Measurements from ENCODE around the gene CMTR2.
"Not testable (repeated sequence)": the region's sequence is repeated elsewhere in the genome, so short reads cannot be mapped to it uniquely, and the experiment has no call there.

Gene CMTR2

GRCh38 chr16:71297341-71297634 lies 8.1 kb upstream of the CMTR2 start:
- H3K27me3 ChIP-seq (ENCODE audit: insufficient read depth, low read length), result no peaks in the 10 kb centered on the region
- H3K4me3 ChIP-seq (ENCODE audit: low read length), result no peak overlapping the region
- no peaks in the 10 kb centered on the region for H3K9me3 ChIP-seq (ENCODE audit: insufficient read depth, low read depth, low read length)
- no peak overlapping the region for H3K9ac ChIP-seq (ENCODE audit: low read depth, low read length)
- H3K36me3 ChIP-seq (ENCODE audit: insufficient read depth, low read length), result no peaks in the 10 kb centered on the region
- WGBS, result 89% methylated on average over 2 of the region's 2 CpGs
- no peaks in the 10 kb centered on the region for H3K4me1 ChIP-seq (ENCODE audit: insufficient read depth, low read length)
- no peak overlapping the region for H3K27ac ChIP-seq (ENCODE audit: low read depth, low read length)

- no peaks in the 10 kb centered on the region for H3K9me3 ChIP-seq (ENCODE audit: insufficient read depth, low read depth, low read length)
- no peaks in the 10 kb centered on the region for H3K27me3 ChIP-seq (ENCODE audit: insufficient read depth, low read length)
- no peak overlapping the region for H3K4me3 ChIP-seq (ENCODE audit: low read length)
- no peak overlapping the region for H3K9ac ChIP-seq (ENCODE audit: low read depth, low read length)
- WGBS, result 87% methylated on average over 3 of the region's 3 CpGs
- H3K36me3 ChIP-seq (ENCODE audit: insufficient read depth, low read length), result no peaks in the 10 kb centered on the region
- H3K27ac ChIP-seq (ENCODE audit: low read depth, low read length), result no peak overlapping the region
- H3K4me1 ChIP-seq (ENCODE audit: insufficient read depth, low read length), result no peaks in the 10 kb centered on the region
Observed at GRCh38 chr16:71296584-71297340, 7.6 kb upstream of the CMTR2 start.

GRCh38 chr16:71295950-71296349 lies 6.7 kb upstream of the CMTR2 start:
- Histone ChIP-seq H3K9me3 (ENCODE audit: insufficient read depth, low read depth, low read length) (no peaks in the 10 kb centered on the region), H3K27me3 (ENCODE audit: insufficient read depth, low read length) (no peaks in the 10 kb centered on the region), H3K27ac (ENCODE audit: low read depth, low read length) (no peak overlapping the region), H3K4me3 (ENCODE audit: low read length) (no peak overlapping the region), H3K4me1 (ENCODE audit: insufficient read depth, low read length) (no peaks in the 10 kb centered on the region), H3K36me3 (ENCODE audit: insufficient read depth, low read length) (no peaks in the 10 kb centered on the region), H3K9ac (ENCODE audit: low read depth, low read length) (no peak overlapping the region)
- WGBS, result 100% methylated on average over 1 of the region's 1 CpG

- WGBS, result 88% methylated on average over 1 of the region's 1 CpG
- H3K36me3 ChIP-seq (ENCODE audit: insufficient read depth, low read length), result no peaks in the 10 kb centered on the region
- H3K4me3 ChIP-seq (ENCODE audit: low read length), result no peak overlapping the region
- H3K9ac ChIP-seq (ENCODE audit: low read depth, low read length), result no peak overlapping the region
- no peaks in the 10 kb centered on the region for H3K9me3 ChIP-seq (ENCODE audit: insufficient read depth, low read depth, low read length)
- H3K27ac ChIP-seq (ENCODE audit: low read depth, low read length), result no peak overlapping the region
- H3K4me1 ChIP-seq (ENCODE audit: insufficient read depth, low read length), result peaks cover 4% of the 10 kb centered on the region; the same call in 1 of the 2 replicates
- no peaks in the 10 kb centered on the region for H3K27me3 ChIP-seq (ENCODE audit: insufficient read depth, low read length)
Observed at GRCh38 chr16:71293919-71294318, 4.7 kb upstream of the CMTR2 start.

- H3K4me3 ChIP-seq (ENCODE audit: low read length); H3K36me3 ChIP-seq (ENCODE audit: insufficient read depth, low read length); H3K27ac ChIP-seq (ENCODE audit: low read depth, low read length); H3K9ac ChIP-seq (ENCODE audit: low read depth, low read length); H3K9me3 ChIP-seq (ENCODE audit: insufficient read depth, low read depth, low read length); H3K27me3 ChIP-seq (ENCODE audit: insufficient read depth, low read length): not testable (repeated sequence)
- peaks cover 12% of the 10 kb centered on the region; the same call in 1 of the 2 replicates for H3K4me1 ChIP-seq (ENCODE audit: insufficient read depth, low read length)
- WGBS, result 89% methylated on average over 3 of the region's 3 CpGs
Observed at GRCh38 chr16:71292095-71292494, 2.9 kb upstream of the CMTR2 start.

- 87% methylated on average over 1 of the region's 2 CpGs for WGBS
- no peaks in the 10 kb centered on the region for H3K9me3 ChIP-seq (ENCODE audit: insufficient read depth, low read depth, low read length)
- H3K4me3 ChIP-seq (ENCODE audit: low read length), result peak overlapping the region; percentile 79
- no peak overlapping the region for H3K9ac ChIP-seq (ENCODE audit: low read depth, low read length)
- peaks cover 18% of the 10 kb centered on the region for H3K36me3 ChIP-seq (ENCODE audit: insufficient read depth, low read length)
- H3K4me1 ChIP-seq (ENCODE audit: insufficient read depth, low read length), result peaks cover 12% of the 10 kb centered on the region; the same call in 1 of the 2 replicates
- H3K27me3 ChIP-seq (ENCODE audit: insufficient read depth, low read length), result no peaks in the 10 kb centered on the region
- H3K27ac ChIP-seq (ENCODE audit: low read depth, low read length), result no peak overlapping the region
Observed at GRCh38 chr16:71289732-71290062, 495 bp upstream of the CMTR2 start.

GRCh38 chr16:71288570-71288889 lies 672 bp downstream of the CMTR2 start:
- peaks cover 12% of the 10 kb centered on the region; the same call in 1 of the 2 replicates for H3K4me1 ChIP-seq (ENCODE audit: insufficient read depth, low read length)
- H3K27ac ChIP-seq (ENCODE audit: low read depth, low read length), result peak overlapping the region; percentile 91
- H3K27me3 ChIP-seq (ENCODE audit: insufficient read depth, low read length), result no peaks in the 10 kb centered on the region
- peak overlapping the region; percentile 79 for H3K4me3 ChIP-seq (ENCODE audit: low read length)
- H3K36me3 ChIP-seq (ENCODE audit: insufficient read depth, low read length), result peaks cover 30% of the 10 kb centered on the region
- 21% methylated on average over 3 of the region's 3 CpGs for WGBS
- H3K9ac ChIP-seq (ENCODE audit: low read depth, low read length), result peak overlapping the region; percentile 85
- H3K9me3 ChIP-seq (ENCODE audit: insufficient read depth, low read depth, low read length), result no peaks in the 10 kb centered on the region

GRCh38 chr16:71287911-71288310 lies 1.3 kb downstream of the CMTR2 start:
- no peaks in the 10 kb centered on the region for H3K27me3 ChIP-seq (ENCODE audit: insufficient read depth, low read length)
- peaks cover 12% of the 10 kb centered on the region; the same call in 1 of the 2 replicates for H3K4me1 ChIP-seq (ENCODE audit: insufficient read depth, low read length)
- H3K9me3 ChIP-seq (ENCODE audit: insufficient read depth, low read depth, low read length), result no peaks in the 10 kb centered on the region
- H3K27ac ChIP-seq (ENCODE audit: low read depth, low read length), result no peak overlapping the region
- H3K4me3 ChIP-seq (ENCODE audit: low read length), result peak overlapping the region; percentile 79
- 90% methylated on average over 3 of the region's 3 CpGs for WGBS
- H3K9ac ChIP-seq (ENCODE audit: low read depth, low read length), result peak overlapping the region; percentile 85; the same call in 1 of the 2 replicates
- H3K36me3 ChIP-seq (ENCODE audit: insufficient read depth, low read length), result peaks cover 36% of the 10 kb centered on the region

- H3K9me3 ChIP-seq (ENCODE audit: insufficient read depth, low read depth, low read length), result no peaks in the 10 kb centered on the region
- H3K27ac ChIP-seq (ENCODE audit: low read depth, low read length), result no peak overlapping the region
- no peak overlapping the region for H3K9ac ChIP-seq (ENCODE audit: low read depth, low read length)
- H3K27me3 ChIP-seq (ENCODE audit: insufficient read depth, low read length), result no peaks in the 10 kb centered on the region
- H3K36me3 ChIP-seq (ENCODE audit: insufficient read depth, low read length), result peaks cover 39% of the 10 kb centered on the region
- peaks cover 12% of the 10 kb centered on the region; the same call in 1 of the 2 replicates for H3K4me1 ChIP-seq (ENCODE audit: insufficient read depth, low read length)
- WGBS, result 100% methylated on average over 2 of the region's 2 CpGs
- H3K4me3 ChIP-seq (ENCODE audit: low read length), result no peak overlapping the region
Observed at GRCh38 chr16:71287454-71287853, 1.7 kb downstream of the CMTR2 start.

- Histone ChIP-seq H3K36me3 (ENCODE audit: insufficient read depth, low read length) (peaks cover 39% of the 10 kb centered on the region), H3K27ac (ENCODE audit: low read depth, low read length) (no peak overlapping the region), H3K9me3 (ENCODE audit: insufficient read depth, low read depth, low read length) (no peaks in the 10 kb centered on the region), H3K9ac (ENCODE audit: low read depth, low read length) (no peak overlapping the region), H3K27me3 (ENCODE audit: insufficient read depth, low read length) (no peaks in the 10 kb centered on the region), H3K4me1 (ENCODE audit: insufficient read depth, low read length) (peaks cover 7% of the 10 kb centered on the region; the same call in 1 of the 2 replicates), H3K4me3 (ENCODE audit: low read length) (no peak overlapping the region)
- WGBS, result 100% methylated on average over 2 of the region's 2 CpGs
Observed at GRCh38 chr16:71283612-71284011, 5.6 kb downstream of the CMTR2 start.

GRCh38 chr16:71282943-71283342 lies 6.3 kb downstream of the CMTR2 start:
- Histone ChIP-seq H3K27ac (ENCODE audit: low read depth, low read length) (no peak overlapping the region), H3K36me3 (ENCODE audit: insufficient read depth, low read length) (peaks cover 39% of the 10 kb centered on the region), H3K27me3 (ENCODE audit: insufficient read depth, low read length) (no peaks in the 10 kb centered on the region), H3K9me3 (ENCODE audit: insufficient read depth, low read depth, low read length) (no peaks in the 10 kb centered on the region), H3K9ac (ENCODE audit: low read depth, low read length) (no peak overlapping the region), H3K4me1 (ENCODE audit: insufficient read depth, low read length) (peaks cover 2% of the 10 kb centered on the region; the same call in 1 of the 2 replicates), H3K4me3 (ENCODE audit: low read length) (no peak overlapping the region)
- WGBS, result 98% methylated on average over 3 of the region's 3 CpGs

Data from HUES64 (cell line).